Astrocyte (in vitro differentiated cells and primary cell): ENCODE results near the gene LAMB4. TPM values are rescaled to one million over a fixed set of nuclear protein-coding genes. Genes with fewer than 3 reads are reported as not detected.
"Not testable (repeated sequence)": the region's sequence is repeated elsewhere in the genome, so short reads cannot be mapped to it uniquely, and the experiment has no call there.

Source experiments
- DNase-seq: peaks from one replicate; pipeline ENCODE4 v3.0.0-alpha.2; 2010; ENCODE audit warnings: low read depth
- FAIRE-seq: peaks from 2 replicates; lab custom pipeline; 2011; peaks lifted over from hg19 to GRCh38; lab: Jason Lieb, UNC
- H2AFZ ChIP-seq: 2 replicates; pipeline ENCODE4 v1.6.0; 2012; ENCODE audit warnings: low read depth, low read length, inconsistent platforms
- H3K27ac ChIP-seq: 2 replicates; pipeline ENCODE4 v1.5.1; 2011; ENCODE audit warnings: low read depth, low read length, inconsistent platforms
- H3K27me3 ChIP-seq: 2 replicates; pipeline ENCODE4 v1.6.0; 2011; ENCODE audit warnings: low read length, inconsistent platforms; ENCODE audit not compliant: insufficient read depth
- H3K36me3 ChIP-seq: 2 replicates; pipeline ENCODE4 v1.5.1; 2011; ENCODE audit warnings: low read length, inconsistent platforms; ENCODE audit not compliant: insufficient read depth
- H3K4me1 ChIP-seq: 2 replicates; pipeline ENCODE4 v1.5.1; 2011; ENCODE audit warnings: low read length, inconsistent platforms; ENCODE audit not compliant: insufficient read depth
- H3K4me2 ChIP-seq: 2 replicates; pipeline ENCODE4 v1.6.0; 2012; ENCODE audit warnings: low read length, inconsistent platforms
- H3K4me3 ChIP-seq: 2 replicates; pipeline ENCODE4 v1.5.1; 2011; ENCODE audit warnings: low read depth, mild to moderate bottlenecking, low read length, inconsistent platforms; ENCODE audit not compliant: insufficient read depth
- H3K79me2 ChIP-seq: 2 replicates; pipeline ENCODE4 v1.6.0; 2012; ENCODE audit warnings: mild to moderate bottlenecking, low read length, inconsistent platforms; ENCODE audit not compliant: insufficient read depth
- H3K9ac ChIP-seq: 2 replicates; pipeline ENCODE4 v1.6.0; 2012; ENCODE audit warnings: mild to moderate bottlenecking, low read length, inconsistent platforms
- H3K9me3 ChIP-seq: 2 replicates; pipeline ENCODE4 v1.5.1; 2012; ENCODE audit warnings: low read depth, mild to moderate bottlenecking, low read length, inconsistent platforms; ENCODE audit not compliant: insufficient read depth
- H4K20me1 ChIP-seq: 2 replicates; pipeline ENCODE4 v1.6.0; 2012; ENCODE audit warnings: low read length, inconsistent platforms; ENCODE audit not compliant: insufficient read depth
- H3K27ac Mint-ChIP-seq: one replicate; pipeline ENCODE4 v1.8.0; 2021; ENCODE audit warnings: mild to moderate bottlenecking, mixed read lengths; ENCODE audit not compliant: unreplicated experiment
- H3K27me3 Mint-ChIP-seq: one replicate; pipeline ENCODE4 v1.8.0; 2021; ENCODE audit warnings: low read depth, mixed read lengths; ENCODE audit not compliant: unreplicated experiment
- H3K36me3 Mint-ChIP-seq: one replicate; pipeline ENCODE4 v1.8.0; 2021; ENCODE audit warnings: low read depth, mixed read lengths; ENCODE audit not compliant: unreplicated experiment
- H3K4me1 Mint-ChIP-seq: one replicate; pipeline ENCODE4 v1.8.0; 2021; ENCODE audit warnings: low read depth, mixed read lengths; ENCODE audit not compliant: unreplicated experiment
- H3K4me3 Mint-ChIP-seq: one replicate; pipeline ENCODE4 v1.8.0; 2021; ENCODE audit warnings: mild to moderate bottlenecking, moderate library complexity, mixed read lengths; ENCODE audit not compliant: unreplicated experiment
- H3K9me3 Mint-ChIP-seq: one replicate; pipeline ENCODE4 v1.8.0; 2021; ENCODE audit warnings: mild to moderate bottlenecking, mixed read lengths; ENCODE audit not compliant: unreplicated experiment
- CTCF ChIP-seq: IDR thresholded peaks from 2 replicates; pipeline ENCODE4 v1.5.1; 2011; ENCODE audit warnings: low read depth, mild to moderate bottlenecking, inconsistent platforms, low read length, moderate library complexity; ENCODE audit not compliant: insufficient read depth
- EZH2 ChIP-seq: IDR thresholded peaks from 2 replicates; pipeline ENCODE4 v1.6.1; 2012; ENCODE audit warnings: mild to moderate bottlenecking, low read length, inconsistent platforms; ENCODE audit not compliant: insufficient read depth
- total RNA-seq: library from RNA; stranded (reverse); gene quantifications from 2 replicates; pipeline ENCODE4 v1.2.1, GENCODE V29; 2021

Gene LAMB4
- total RNA-seq, 1 donor from 2014 or later: 0.16 TPM

- H3K36me3 Mint-ChIP-seq: no peaks in the 10 kb centered on the region
- Histone ChIP-seq H3K9me3 (no peaks in the 10 kb centered on the region), H3K79me2 (no peaks in the 10 kb centered on the region), H3K27me3 (no peaks in the 10 kb centered on the region), H2AFZ (no peak overlapping the region), H3K9ac (no peak overlapping the region), H4K20me1 (no peaks in the 10 kb centered on the region), H3K4me1 (no peaks in the 10 kb centered on the region), H3K36me3 (no peaks in the 10 kb centered on the region), H3K4me2 (no peak overlapping the region), H3K4me3 (no peak overlapping the region), H3K27ac (no peak overlapping the region)
- H3K27ac Mint-ChIP-seq: no peak overlapping the region
- H3K9me3 Mint-ChIP-seq: no peaks in the 10 kb centered on the region
- TF ChIP-seq EZH2 (no peak), CTCF (no peak)
- H3K27me3 Mint-ChIP-seq: no peaks in the 10 kb centered on the region
- DNase-seq (no peak), FAIRE-seq (no peak)
- no peak overlapping the region for H3K4me3 Mint-ChIP-seq
- peaks cover 10% of the 10 kb centered on the region for H3K4me1 Mint-ChIP-seq
Observed at GRCh38 chr7:108037140-108037539, 93.0 kb downstream of the LAMB4 start.

GRCh38 chr7:108034586-108034985, 95.6 kb downstream of the LAMB4 start:
- Mint-ChIP-seq H3K27ac (no peak overlapping the region), H3K4me3 (no peak overlapping the region), H3K4me1 (peaks cover 24% of the 10 kb centered on the region), H3K27me3 (no peaks in the 10 kb centered on the region), H3K9me3 (no peaks in the 10 kb centered on the region), H3K36me3 (no peaks in the 10 kb centered on the region)
- H4K20me1 ChIP-seq: no peaks in the 10 kb centered on the region
- FAIRE-seq (no peak), DNase-seq (no peak)
- H3K79me2 ChIP-seq: no peaks in the 10 kb centered on the region
- TF ChIP-seq EZH2: no peak
- no peak for TF ChIP-seq CTCF
- no peaks in the 10 kb centered on the region for H3K9me3 ChIP-seq
- no peak overlapping the region for H2AFZ ChIP-seq
- no peak overlapping the region for H3K27ac ChIP-seq
- H3K4me3 ChIP-seq: no peak overlapping the region
- H3K4me1 ChIP-seq: peaks cover 12% of the 10 kb centered on the region
- H3K9ac ChIP-seq: no peak overlapping the region
- no peaks in the 10 kb centered on the region for H3K36me3 ChIP-seq
- H3K27me3 ChIP-seq: no peaks in the 10 kb centered on the region
- no peak overlapping the region for H3K4me2 ChIP-seq

- FAIRE-seq (no peak), DNase-seq (no peak)
- H3K79me2 ChIP-seq: no peaks in the 10 kb centered on the region
- no peak overlapping the region for H3K27ac ChIP-seq
- Mint-ChIP-seq H3K27me3 (no peaks in the 10 kb centered on the region), H3K9me3 (no peaks in the 10 kb centered on the region), H3K4me1 (peaks cover 30% of the 10 kb centered on the region), H3K4me3 (no peak overlapping the region), H3K36me3 (no peaks in the 10 kb centered on the region), H3K27ac (no peak overlapping the region)
- no peak for TF ChIP-seq CTCF
- H3K9ac ChIP-seq: no peak overlapping the region
- peaks cover 16% of the 10 kb centered on the region for H3K4me1 ChIP-seq
- H3K9me3 ChIP-seq: no peaks in the 10 kb centered on the region
- H3K27me3 ChIP-seq: no peaks in the 10 kb centered on the region
- no peak overlapping the region for H2AFZ ChIP-seq
- H3K4me2 ChIP-seq: no peak overlapping the region
- no peaks in the 10 kb centered on the region for H4K20me1 ChIP-seq
- no peak overlapping the region for H3K4me3 ChIP-seq
- H3K36me3 ChIP-seq: no peaks in the 10 kb centered on the region
Observed at GRCh38 chr7:108033776-108034497, 96.2 kb downstream of the LAMB4 start.

GRCh38 chr7:108033309-108033708, 96.9 kb downstream of the LAMB4 start:
- H3K36me3 Mint-ChIP-seq, H2AFZ ChIP-seq, H3K79me2 ChIP-seq, H3K4me3 ChIP-seq, H3K36me3 ChIP-seq, H4K20me1 ChIP-seq, FAIRE-seq, H3K4me3 Mint-ChIP-seq, H3K9me3 ChIP-seq, H3K27me3 ChIP-seq, H3K9ac ChIP-seq, H3K27ac ChIP-seq, H3K4me2 ChIP-seq, H3K27ac Mint-ChIP-seq, H3K9me3 Mint-ChIP-seq, H3K27me3 Mint-ChIP-seq, DNase-seq: not testable (repeated sequence)
- peaks cover 32% of the 10 kb centered on the region for H3K4me1 Mint-ChIP-seq
- peaks cover 16% of the 10 kb centered on the region for H3K4me1 ChIP-seq
